HCT116 (cell line): ENCODE results near the gene SLC7A7.
"Not testable (repeated sequence)": the region's sequence is repeated elsewhere in the genome, so short reads cannot be mapped to it uniquely, and the experiment has no call there.

Source experiments
- CTCF ChIP-seq, 3 experiments: fragments of 200-600 bp in 1 of 3; sonication (generic) in 1 of 3; IDR thresholded peaks in 2 of 3; conservative IDR thresholded peaks in 1 of 3; 2 replicates each; pipeline ENCODE4 v1.5.1; 2012 to 2017; ENCODE audit warnings: low read depth in 2 of 3, low read length in 2 of 3, antibody characterized with exemption in 1 of 3, borderline replicate concordance in 1 of 3, control low read depth in 1 of 3, mild to moderate bottlenecking in 1 of 3, mixed read lengths in 1 of 3, mixed run types in 1 of 3, moderate library complexity in 1 of 3; ENCODE audit not compliant: insufficient read depth in 1 of 3
- EZH2phosphoT487 ChIP-seq: fragments of 200-600 bp; IDR thresholded peaks from 2 replicates; pipeline ENCODE4 v1.6.1; 2018; ENCODE audit warnings: antibody characterized with exemption, borderline replicate concordance
- JUND ChIP-seq: IDR thresholded peaks from 2 replicates; pipeline ENCODE4 v1.6.1; 2012
- MAX ChIP-seq: IDR thresholded peaks from 2 replicates; pipeline ENCODE4 v1.6.1; 2012
- POLR2AphosphoS5 ChIP-seq: IDR thresholded peaks from 2 replicates; pipeline ENCODE4 v1.6.1; 2011; ENCODE audit warnings: mild to moderate bottlenecking, low read depth, low read length, moderate library complexity
- RAD21 ChIP-seq: IDR thresholded peaks from 2 replicates; pipeline ENCODE4 v1.6.1; 2012; ENCODE audit warnings: low read depth, mild to moderate bottlenecking
- REST ChIP-seq: IDR thresholded peaks from 2 replicates; pipeline ENCODE4 v1.6.1; 2012; ENCODE audit warnings: low read depth
- SIN3A ChIP-seq: IDR thresholded peaks from 2 replicates; pipeline ENCODE4 v1.6.1; 2012; ENCODE audit warnings: low read depth
- SRF ChIP-seq: IDR thresholded peaks from 2 replicates; pipeline ENCODE4 v1.6.1; 2012; ENCODE audit warnings: low read depth
- ZFX ChIP-seq: fragments of 450-650 bp; IDR thresholded peaks from 2 replicates; pipeline ENCODE4 v1.6.1; 2017

GRCh38 chr14:22732062-22732461 lies 83.2 kb downstream of the SLC7A7 start:
- TF ChIP-seq POLR2AphosphoS5; CTCF (IDR thresholded peaks at IDR 0.05 in 2 of 3, conservative IDR thresholded peaks at IDR 0.05 in 1 of 3; ENCODE audit: borderline replicate concordance in 1 of 3, insufficient read depth in 1 of 3, low read depth in 2 of 3, low read length in 2 of 3); SRF; MAX; REST; SIN3A; EZH2phosphoT487; JUND; ZFX; RAD21: not testable (repeated sequence)
